Diencephalon (tissue), 1 donor: ENCODE results near the gene MED17. TPM values are rescaled to one million over a fixed set of nuclear protein-coding genes. Genes with fewer than 3 reads are reported as not detected.

Source experiments
- small RNA-seq: library from RNA; depleted of rRNA; stranded (forward); fragments of <200 nt; gene quantifications from one replicate; pipeline ENCODE3, GENCODE V24; 2014
- total RNA-seq: library from RNA; depleted of rRNA; stranded (reverse); fragments of >200 nt; gene quantifications from one replicate; pipeline ENCODE4 v1.2.3, GENCODE V29; 2014

Gene MED17
- total RNA-seq: 49.6 TPM

GRCh38 chr11:93784145-93784934 is at the start of gene MED17:
Gene MED17 (plus strand): TSS chr11:93784282. CDS start chr11:93784514, 232 bp downstream.

GRCh38 chr11:93741094-93741881 is 42.8 kb upstream of the MED17 start, which contains the start of the genes C11orf54 and TAF1D:
Gene C11orf54 (plus strand): TSS chr11:93741672. CDS start chr11:93747394, 5,722 bp downstream.
Gene TAF1D (minus strand): TSS chr11:93741495. CDS start chr11:93739304, 2,191 bp downstream.

GRCh38 chr11:93850594-93851018 is 66.5 kb downstream of the MED17 start, which contains the start of gene VSTM5:
Gene VSTM5 (minus strand): TSS chr11:93850618. CDS start chr11:93850502, 116 bp downstream.

Small RNA genes within 50 kb of the gene (small RNA-seq; reads per million reads assigned to genes)
- gene RF00019 (not detected), gene SNORA40 (not detected)

Other genes with a start within 250 kb of the MED17 start
- 8.1 TPM for gene SMCO4, start 240.9 kb upstream of the MED17 start, total RNA-seq
- 31.4 TPM for gene CEP295, start 122.6 kb upstream of the MED17 start, total RNA-seq
- 121 TPM for gene TAF1D, start 42.8 kb upstream of the MED17 start, total RNA-seq
- gene C11orf54, start 42.6 kb upstream of the MED17 start, total RNA-seq: 41.1 TPM
- 5.1 TPM for gene VSTM5, start 66.3 kb downstream of the MED17 start, total RNA-seq
- gene HEPHL1, start 237.1 kb downstream of the MED17 start, total RNA-seq: not detected